Measurements from ENCODE around the gene TPD52L1.

GRCh38 chr6:125233202-125233601 lies 79.6 kb downstream of the TPD52L1 start:
- TF ChIP-seq CTCF (IDR thresholded peaks at IDR 0.05) (no peak), POLR2A (IDR thresholded peaks at IDR 0.05) (no peak)
